Fibroblast of skin of scalp (primary cell): ENCODE measurements around the gene FAM174B.
A peak's percentile ranks its signal among the peaks of the same experiment; 100 is the strongest.

Source experiments
- DNase-seq: peaks from one replicate; pipeline ENCODE4 v3.0.0-alpha.2; 2013

FAM174B gene

DNA sequence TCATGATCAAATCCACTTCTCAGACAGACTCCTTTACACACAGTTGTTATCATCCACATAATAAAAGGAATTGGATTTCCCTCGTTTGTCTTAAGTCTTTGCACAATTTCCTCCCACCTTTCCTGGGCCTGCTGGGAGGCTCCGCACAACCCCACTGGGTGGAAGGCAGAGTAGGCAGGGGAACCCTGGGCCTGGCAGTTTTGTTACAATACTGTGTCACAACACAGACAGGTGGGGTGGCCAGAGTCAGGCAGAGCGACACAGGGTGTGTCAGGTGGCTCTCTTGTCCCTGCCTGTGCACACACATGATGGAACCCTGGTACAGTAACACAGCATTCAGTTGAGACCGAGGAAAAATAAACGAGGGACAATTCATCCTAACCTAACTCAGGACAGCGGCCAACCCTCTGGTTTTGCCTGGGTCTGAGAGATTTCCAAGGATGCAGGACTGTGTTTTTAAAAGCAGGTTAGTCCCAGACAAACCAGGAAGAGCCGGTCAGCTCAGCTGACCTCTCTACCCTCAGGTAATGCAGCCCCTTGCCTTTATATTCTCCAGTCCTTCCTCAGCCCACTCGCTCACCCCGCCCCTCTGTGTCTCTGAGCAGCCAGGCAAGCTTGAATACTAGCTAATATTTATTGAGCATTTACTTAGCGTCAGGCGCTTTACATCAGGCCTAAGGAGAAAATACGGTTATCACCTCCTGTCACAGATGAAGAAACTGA is 8.8 kb upstream of the FAM174B start:
- no peak for DNase-seq

- DNase-seq = no peak
Observed at GRCh38 chr15:92663250-92663951, 7.8 kb upstream of the FAM174B start.

DNA sequence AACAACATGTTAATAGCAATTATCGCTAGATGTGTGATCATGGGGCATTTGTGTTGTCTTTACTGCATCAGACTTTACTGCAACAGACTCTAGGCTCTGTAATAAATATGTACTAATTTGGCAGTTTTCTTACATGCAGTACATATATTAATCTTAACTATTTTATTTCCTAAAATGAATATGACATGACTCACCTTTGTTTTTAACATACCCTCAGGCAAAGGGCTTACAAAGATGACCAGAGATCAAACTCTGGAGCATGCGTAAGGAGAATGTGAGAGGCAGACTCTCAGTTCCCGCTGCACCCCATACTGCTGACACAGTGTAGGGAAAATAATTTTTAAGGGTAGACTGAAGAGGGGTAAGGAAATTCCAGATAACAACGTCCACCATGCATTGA is 7.2 kb upstream of the FAM174B start:
- DNase-seq = no peak

GRCh38 chr15:92661956-92662355 is 6.4 kb upstream of the FAM174B start:
- no peak for DNase-seq

- no peak for DNase-seq
Observed at GRCh38 chr15:92661069-92661468, 5.5 kb upstream of the FAM174B start.

GRCh38 chr15:92657486-92657885 is 1.9 kb upstream of the FAM174B start:
- DNase-seq = no peak

DNA sequence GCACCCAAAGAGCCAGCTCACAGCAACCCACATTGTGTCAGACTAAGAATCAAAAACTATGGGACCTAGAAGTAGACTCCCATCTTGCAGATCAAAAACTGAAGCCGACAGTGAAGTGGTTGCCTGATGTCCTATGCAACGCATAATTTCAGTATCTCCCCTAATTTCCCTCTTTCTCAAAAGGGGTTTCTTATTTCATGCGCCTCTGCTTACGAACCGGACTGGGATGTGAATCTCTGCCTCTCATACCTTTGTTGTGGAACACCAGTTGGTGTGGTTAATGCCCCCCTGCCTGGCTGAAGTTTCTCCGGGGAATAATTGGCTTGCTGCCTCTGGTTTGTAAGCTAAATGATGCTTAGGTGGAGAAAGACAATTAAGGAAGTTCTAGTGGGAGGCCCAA is 514 bp upstream of the FAM174B start:
- DNase-seq = no peak

DNA sequence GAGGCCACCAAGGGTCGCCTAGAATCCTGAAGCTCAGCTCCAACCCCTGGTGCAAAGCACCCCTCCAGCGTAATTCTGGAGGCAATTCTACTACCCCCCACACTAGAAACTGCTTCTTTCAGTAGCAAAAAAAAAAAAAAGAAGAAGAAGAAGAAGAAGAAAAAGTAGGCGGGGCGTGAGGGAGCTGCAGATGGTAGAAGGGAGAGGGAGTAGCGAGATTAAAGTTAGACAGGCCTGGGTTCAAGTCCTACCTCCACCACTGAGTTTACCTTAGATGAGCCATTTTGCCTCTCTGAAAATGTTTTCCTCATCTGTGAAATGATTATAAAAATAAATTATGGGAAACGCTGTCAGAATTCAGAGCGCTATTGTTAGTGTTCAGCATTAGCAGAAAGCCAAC is 913 bp downstream of the FAM174B start:
- no peak for DNase-seq

DNA sequence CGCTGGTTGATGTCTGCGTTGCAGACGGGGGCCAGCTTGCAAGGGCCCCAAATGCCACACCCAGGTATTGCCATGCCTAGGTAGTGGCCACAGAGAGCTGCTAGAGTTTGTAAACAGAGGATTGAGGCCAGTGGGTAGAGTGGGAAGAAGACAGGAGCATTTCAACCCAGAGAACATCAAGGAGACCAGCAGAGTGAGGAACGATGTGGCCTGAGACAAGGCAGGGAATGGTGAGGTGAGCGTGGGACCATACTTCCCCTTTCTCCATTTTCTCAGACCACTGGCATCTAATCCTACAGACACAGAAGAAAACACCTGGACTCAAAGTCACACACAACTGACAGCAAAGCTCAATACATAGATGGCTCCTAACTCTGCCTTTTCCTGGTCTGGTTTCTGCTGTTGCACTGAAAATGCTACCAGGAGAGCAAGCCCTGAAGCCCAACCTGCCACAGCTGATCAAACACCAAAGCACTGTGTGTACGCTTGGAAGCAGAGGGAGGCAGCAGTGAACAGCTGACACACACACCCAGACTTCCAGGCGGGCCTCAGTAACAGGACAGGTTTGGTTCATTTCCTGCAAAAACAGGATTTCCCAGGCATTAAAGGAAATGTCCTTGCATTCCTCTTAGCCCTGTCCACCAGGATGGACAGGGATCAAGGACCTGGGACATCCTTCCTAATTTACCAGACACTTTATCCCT is 1.6 kb downstream of the FAM174B start:
- DNase-seq = peak; percentile 20

GRCh38 chr15:92653366-92653765 is 2.2 kb downstream of the FAM174B start:
- DNase-seq = no peak

DNA sequence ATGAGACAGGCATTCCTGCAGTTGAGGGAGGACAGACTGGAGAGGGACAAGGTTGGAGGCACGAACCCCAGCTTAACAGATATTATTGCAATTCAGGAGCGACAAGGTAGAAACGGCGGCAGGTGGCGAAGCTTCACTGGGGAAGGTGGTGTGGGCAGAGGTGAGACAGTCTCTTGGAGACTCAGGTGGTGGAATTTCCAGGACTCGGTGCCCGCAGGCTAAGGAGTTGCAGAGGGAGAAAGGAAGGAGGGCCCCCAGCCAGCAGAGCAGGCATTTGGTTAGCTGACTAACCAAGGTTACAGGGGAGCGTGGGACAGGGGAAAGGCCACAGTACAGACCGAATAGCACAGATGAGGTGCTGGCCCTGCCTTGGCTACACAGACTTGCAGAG is 3.0 kb downstream of the FAM174B start:
- no peak for DNase-seq

DNA sequence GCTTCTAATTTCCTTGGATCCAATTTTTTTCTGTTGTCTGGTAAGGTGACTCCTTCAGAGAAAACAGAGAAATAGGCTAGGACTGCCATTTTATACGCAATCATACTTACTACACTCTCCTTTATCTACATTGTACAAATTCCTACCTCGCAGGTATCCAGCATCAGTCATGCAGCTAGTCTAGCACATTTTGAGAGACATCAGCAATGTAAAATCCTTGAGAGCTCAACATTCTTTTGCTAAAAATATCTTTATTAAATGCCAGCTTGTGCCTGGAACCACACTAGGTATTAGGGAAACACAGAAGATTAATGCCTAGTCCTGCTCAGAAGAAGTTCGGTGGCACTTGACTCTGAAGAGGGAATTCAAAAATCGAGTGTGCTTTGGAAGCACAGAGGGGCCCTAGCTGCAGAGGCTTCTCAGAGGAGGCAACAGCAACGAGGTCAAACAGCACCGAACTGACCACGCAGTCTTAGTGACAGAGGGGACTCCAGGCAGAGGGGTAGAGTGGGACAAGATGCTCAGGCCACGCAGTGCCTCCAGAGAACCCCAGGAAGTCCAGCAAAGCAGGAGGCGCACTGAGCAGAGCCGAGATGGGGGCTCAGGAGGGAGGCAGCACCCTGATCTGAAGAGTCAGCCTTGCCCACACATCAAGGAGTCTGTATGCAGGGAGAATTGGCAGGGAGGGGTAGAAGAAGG is 3.5 kb downstream of the FAM174B start:
- DNase-seq = no peak

- DNase-seq = no peak
Observed at GRCh38 chr15:92650966-92651365, 4.6 kb downstream of the FAM174B start.

GRCh38 chr15:92650256-92650655 is 5.3 kb downstream of the FAM174B start:
- peak; percentile 21 for DNase-seq

DNA sequence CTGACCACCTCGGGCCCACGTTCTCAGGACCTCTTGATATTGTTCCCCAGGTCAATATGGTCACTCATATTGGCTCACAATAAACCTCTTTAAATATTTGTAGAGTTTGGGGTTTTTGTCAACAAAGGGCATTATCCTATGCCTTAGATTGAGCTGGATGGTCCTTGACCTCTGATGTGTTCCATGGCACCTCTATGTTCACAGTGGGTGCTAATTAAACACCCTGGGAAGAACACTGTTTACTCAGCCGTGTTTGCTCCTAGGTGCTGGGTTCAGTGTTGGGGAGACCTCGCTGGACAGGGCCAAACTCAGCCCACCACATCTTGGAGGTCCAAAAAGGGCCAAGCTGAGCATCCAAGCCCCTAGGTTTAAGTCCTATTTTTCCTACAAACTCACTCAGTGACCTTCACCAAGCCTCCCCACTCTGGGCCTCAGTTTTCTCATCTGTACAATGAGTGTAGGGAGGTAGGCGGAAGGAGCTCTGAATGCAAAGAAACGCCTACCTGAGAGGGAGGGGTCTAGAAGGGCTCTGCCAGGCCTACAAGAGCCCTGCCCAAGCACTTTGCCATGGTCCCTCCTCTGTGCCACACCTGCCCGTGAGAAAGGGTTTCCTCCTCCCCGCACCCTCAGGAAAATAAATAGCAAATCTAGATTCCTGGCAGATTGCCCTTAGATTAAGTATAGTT is 7.2 kb downstream of the FAM174B start:
- no peak for DNase-seq

DNA sequence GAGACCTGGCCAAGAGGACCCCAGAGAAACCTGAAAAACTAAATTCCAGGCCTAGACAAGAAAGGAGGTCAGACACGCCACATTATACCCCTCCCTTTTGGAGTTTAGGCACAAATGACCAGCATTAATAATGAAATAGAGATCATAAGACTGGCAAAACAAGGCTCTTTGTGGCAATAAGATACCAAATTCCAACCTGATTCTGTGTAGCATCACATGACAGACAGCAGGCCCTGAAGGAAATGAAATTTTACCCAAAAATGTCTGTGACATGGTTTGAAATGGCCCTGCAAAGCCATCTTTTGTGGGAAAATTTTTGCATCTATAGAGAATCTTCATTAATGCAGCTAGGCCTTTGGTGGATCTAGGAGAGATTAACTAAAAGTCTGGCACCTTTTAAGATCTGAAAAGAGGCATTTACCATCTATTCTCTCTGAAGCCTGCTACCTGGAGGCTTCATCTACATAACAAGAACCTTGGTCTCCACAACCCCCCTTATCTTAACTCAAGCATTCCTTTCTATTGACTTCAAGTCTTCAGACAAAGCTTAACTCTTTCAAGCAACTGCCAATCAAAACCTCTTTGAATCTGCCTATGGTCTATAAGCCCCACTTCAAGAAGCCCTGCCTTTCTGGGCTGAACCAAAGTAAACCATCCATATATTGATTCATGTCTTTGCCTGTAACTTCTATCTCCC is 8.0 kb downstream of the FAM174B start:
- DNase-seq = no peak

GRCh38 chr15:92646216-92646615 is 9.4 kb downstream of the FAM174B start:
- no peak for DNase-seq

- no peak for DNase-seq
Observed at GRCh38 chr15:92645731-92646130, 9.8 kb downstream of the FAM174B start.

DNA sequence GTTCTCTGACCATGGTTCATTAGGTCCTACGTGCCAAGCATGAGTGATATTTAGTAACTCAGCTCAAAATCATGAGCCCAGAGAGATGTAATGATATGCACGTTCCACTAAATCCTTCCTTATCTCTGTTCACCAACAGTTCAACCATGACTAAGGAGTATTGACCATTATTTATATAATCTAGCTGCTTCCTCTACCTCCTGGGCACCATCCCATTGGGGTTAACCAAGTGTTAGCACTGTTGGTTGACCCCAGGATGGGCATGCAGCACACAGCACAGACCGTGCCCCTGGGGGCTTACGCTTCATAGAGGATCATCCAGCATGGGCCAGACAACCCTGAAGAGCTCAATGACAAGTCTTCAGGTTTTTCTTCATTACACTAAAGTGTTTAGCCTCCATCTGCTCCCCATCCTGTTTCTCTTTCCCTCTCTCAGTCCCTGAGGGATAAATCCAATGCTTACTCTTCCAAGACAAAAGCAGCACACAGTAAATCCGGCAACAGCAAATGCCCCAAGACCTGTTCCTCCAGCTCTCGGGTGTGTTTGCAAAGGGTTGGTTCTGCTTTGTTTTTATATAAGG is 10.4 kb downstream of the FAM174B start:
- DNase-seq = no peak

DNA sequence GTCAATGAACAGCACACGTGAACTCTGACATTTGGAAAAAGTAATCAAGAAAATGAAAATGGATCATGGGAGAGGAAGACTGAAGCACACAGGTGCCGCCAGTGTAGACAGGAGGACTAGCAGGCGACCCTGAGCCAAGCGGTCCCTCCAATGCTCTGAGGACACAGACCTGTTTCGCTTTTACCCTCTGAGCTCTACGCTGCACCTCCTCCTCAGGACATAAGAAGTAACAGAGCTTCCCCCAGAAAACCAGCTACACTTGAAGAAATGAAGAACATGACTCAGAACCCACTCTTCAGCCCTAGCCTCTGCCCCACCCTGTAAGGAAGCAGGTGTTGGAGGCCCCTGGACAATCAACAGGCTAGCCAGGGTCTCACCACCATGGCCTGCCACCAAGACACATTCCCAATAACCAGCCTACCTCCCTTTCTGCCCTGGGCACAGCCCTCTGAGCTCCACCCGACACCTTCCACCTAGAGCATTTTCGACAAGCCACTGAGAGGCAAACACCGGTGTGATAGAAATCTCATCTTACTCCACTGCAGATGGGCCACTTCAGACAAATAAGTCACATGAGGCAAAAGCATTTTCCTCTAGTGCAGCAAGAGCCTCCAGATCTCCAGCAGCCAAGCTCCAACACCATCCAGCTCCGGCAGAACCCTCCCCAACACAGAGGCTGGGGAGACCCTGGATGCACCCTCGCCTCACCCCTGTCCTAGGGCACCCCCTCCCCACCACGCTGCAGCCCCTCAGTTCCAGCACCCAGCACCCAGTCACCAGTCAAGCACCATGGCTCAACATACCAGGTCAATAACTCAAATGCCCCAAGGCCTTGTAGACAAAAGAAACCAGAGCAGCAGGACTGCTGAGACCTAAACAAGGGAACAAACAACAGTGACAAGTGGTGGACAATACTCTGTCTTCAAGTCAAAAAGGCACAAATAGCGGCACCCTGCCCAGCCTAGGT is 11.4 kb downstream of the FAM174B start:
- no peak for DNase-seq
